H1 (cell line): ENCODE results near the gene FAM151A. TPM values are rescaled to one million over a fixed set of nuclear protein-coding genes. Genes with fewer than 3 reads are reported as not detected.

ENCODE experiments used
- CHD7 ChIP-seq: fragments of 300-600 bp; sonication (generic); IDR thresholded peaks from 2 replicates; pipeline ENCODE4 v1.7.1; 2012; ENCODE audit warnings: low read length, moderate library complexity, mild to moderate bottlenecking, inconsistent platforms; ENCODE audit not compliant: insufficient replicate concordance
- CTCF ChIP-seq, 3 experiments: IDR thresholded peaks; 1 replicate in 2 of 3; 2 replicates in 1 of 3; pipeline versions ENCODE4 v1.5.1 to v1.6.1; 2011; ENCODE audit warnings: low read length in 3 of 3, mild to moderate bottlenecking in 3 of 3, inconsistent platforms in 2 of 3, low read depth in 1 of 3, moderate library complexity in 1 of 3; ENCODE audit not compliant: insufficient read depth in 1 of 3; ENCODE audit errors: control extremely low read depth in 1 of 3
- E2F6 ChIP-seq: IDR thresholded peaks from 2 replicates; pipeline ENCODE4 v1.6.1; 2012; ENCODE audit warnings: inconsistent platforms
- POLR2A ChIP-seq, 2 experiments: IDR thresholded peaks; 1 replicate in 1 of 2; 2 replicates in 1 of 2; pipeline ENCODE4 v1.6.1; 2011; ENCODE audit warnings: low read depth in 2 of 2, low read length in 2 of 2, mild to moderate bottlenecking in 2 of 2; ENCODE audit errors: control extremely low read depth in 1 of 2
- RAD21 ChIP-seq, 2 experiments: IDR thresholded peaks in 1 of 2; conservative IDR thresholded peaks in 1 of 2; 2 replicates each; pipeline ENCODE4 v1.6.1; 2011; ENCODE audit warnings: low read depth in 2 of 2, low read length in 2 of 2, improper control_type of control experiment in 1 of 2, inconsistent platforms in 1 of 2, mild to moderate bottlenecking in 1 of 2, moderate library complexity in 1 of 2
- RNF2 ChIP-seq: fragments of 200-900, 300-1000 bp; sonication (generic); IDR thresholded peaks from 2 replicates; pipeline ENCODE4 v1.7.1; 2016; ENCODE audit warnings: borderline replicate concordance, low read depth, mild to moderate bottlenecking, antibody characterized with exemption, low read length; ENCODE audit not compliant: poor library complexity, severe bottlenecking; ENCODE audit errors: missing control alignments
- SAP30 ChIP-seq: fragments of 300-600 bp; sonication (generic); IDR thresholded peaks from 2 replicates; pipeline ENCODE4 v1.7.1; 2012; ENCODE audit warnings: low read length, moderate library complexity, mild to moderate bottlenecking, inconsistent platforms; ENCODE audit not compliant: insufficient read depth, insufficient replicate concordance
- polyA plus RNA-seq, 7 experiments: library from polyadenylated mRNA; depleted of rRNA in 3 of 7; stranded (reverse) in 5 of 7; unstranded in 2 of 7; fragments of >200 nt in 5 of 7; fragments of 200-250 nt in 2 of 7; gene quantifications; 1 replicate in 5 of 7; 2 replicates in 1 of 7; 4 replicates in 1 of 7; pipeline versions ENCODE4 v1.2.1 to v1.2.3, GENCODE V29; 2011 to 2013; ENCODE audit warnings: missing spikeins in 2 of 7, mixed read lengths in 2 of 7
- total RNA-seq: library from RNA; stranded (reverse); fragmentation: NEBNext Ultra II Directional; extraction: Animal tissue kit (Norgen Biotek cat#: 25700); gene quantifications from 2 replicates; pipeline ENCODE4 v1.2.1, GENCODE V29; 2021

The FAM151A gene
- total and polyA plus RNA-seq, 2 of the 8 experiments (the other 6 are each of a cell fraction or from before 2014, with no cell fraction given) = not detected

GRCh38 chr1:54664364-54664763, 41.0 kb upstream of the FAM151A start (continued):
- TF ChIP-seq CHD7 (no peak), E2F6 (no peak), SAP30 (no peak), RNF2 (no peak), CTCF (IDR thresholded peaks at IDR 0.05; ENCODE audit: control extremely low read depth in 1 of 3, insufficient read depth in 1 of 3, low read depth in 1 of 3, low read length in 3 of 3) (no peak), POLR2A (IDR thresholded peaks at IDR 0.05; ENCODE audit: control extremely low read depth in 1 of 2, low read depth in 2 of 2, low read length in 2 of 2) (no peak), RAD21 (IDR thresholded peaks at IDR 0.05 in 1 of 2, conservative IDR thresholded peaks at IDR 0.05 in 1 of 2; ENCODE audit: low read depth in 2 of 2, low read length in 2 of 2) (no peak)
